ENCODE measurements around the gene GSG1L.

The GSG1L gene

DNA sequence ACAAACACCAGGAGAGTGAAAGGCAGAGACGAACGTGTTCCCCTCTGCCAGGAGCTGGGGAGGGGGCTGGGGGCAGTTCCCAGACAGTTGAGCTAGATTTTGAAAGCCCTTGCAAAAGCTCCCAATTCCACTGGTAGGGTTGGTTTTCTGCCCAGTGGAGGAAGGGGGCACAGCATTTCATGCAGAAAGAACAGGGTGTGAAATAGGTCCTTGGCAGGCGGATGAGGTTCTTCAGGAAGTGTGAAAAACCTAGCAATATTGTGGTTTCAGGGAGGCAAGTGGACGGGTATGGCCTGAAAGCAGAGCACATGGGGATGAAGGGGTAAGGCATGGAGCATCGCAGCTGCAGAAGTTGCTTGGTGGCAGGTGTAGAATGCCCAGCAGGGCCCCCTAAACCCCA lies 265.3 kb downstream of the GSG1L start:
- Histone ChIP-seq H3K36me3 (ENCODE audit: control insufficient read depth, insufficient read depth, low read length) (no peaks in the 10 kb centered on the region), H3K27me3 (replicated peaks; ENCODE audit: control insufficient read depth, insufficient read depth, low read length) (peaks cover 2% of the 10 kb centered on the region; the same call in 1 of the 2 replicates), H3K4me3 (replicated peaks; ENCODE audit: low read depth, low read length) (no peak overlapping the region)
- TF ChIP-seq, protein P1, sequence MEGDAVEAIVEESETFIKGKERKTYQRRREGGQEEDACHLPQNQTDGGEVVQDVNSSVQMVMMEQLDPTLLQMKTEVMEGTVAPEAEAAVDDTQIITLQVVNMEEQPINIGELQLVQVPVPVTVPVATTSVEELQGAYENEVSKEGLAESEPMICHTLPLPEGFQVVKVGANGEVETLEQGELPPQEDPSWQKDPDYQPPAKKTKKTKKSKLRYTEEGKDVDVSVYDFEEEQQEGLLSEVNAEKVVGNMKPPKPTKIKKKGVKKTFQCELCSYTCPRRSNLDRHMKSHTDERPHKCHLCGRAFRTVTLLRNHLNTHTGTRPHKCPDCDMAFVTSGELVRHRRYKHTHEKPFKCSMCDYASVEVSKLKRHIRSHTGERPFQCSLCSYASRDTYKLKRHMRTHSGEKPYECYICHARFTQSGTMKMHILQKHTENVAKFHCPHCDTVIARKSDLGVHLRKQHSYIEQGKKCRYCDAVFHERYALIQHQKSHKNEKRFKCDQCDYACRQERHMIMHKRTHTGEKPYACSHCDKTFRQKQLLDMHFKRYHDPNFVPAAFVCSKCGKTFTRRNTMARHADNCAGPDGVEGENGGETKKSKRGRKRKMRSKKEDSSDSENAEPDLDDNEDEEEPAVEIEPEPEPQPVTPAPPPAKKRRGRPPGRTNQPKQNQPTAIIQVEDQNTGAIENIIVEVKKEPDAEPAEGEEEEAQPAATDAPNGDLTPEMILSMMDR (IDR thresholded peaks at IDR 0.05; ENCODE audit: insufficient read depth, low read length, poor library complexity, severe bottlenecking): no peak
- no peak for DNase-seq (ENCODE audit: extremely low read depth, insufficient read length)

DNA sequence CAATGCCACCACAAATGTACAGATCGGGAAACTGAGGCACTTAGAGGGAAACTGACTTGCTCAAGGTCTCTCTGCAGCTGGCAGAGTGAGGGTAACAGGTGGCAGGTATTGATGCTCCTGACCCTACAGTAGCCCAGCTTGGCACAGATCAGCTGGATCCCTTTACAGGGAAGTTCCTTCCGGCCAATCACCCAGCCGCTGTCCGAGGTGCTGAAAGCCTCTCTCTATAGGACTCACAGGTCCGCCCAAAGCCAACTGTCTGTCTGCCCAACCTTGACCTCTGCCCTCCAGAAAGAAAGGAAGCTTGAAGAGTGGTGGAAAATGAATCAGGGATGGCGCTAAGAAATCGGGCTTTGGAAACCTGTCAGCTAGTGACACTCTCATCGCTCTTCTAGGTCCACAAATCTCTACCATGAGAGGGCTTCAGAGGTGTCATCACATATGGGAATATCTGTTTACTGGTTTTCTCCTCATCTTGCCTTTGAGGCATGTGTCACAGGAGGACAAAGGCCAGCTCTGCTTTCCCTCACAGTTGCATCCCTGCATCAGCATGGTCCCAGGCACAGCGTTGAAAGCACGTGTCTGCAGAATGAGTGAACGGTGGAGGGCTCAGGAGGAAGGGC lies 267.4 kb downstream of the GSG1L start:
- TF ChIP-seq, protein P1 (IDR thresholded peaks at IDR 0.05; ENCODE audit: insufficient read depth, low read length, poor library complexity, severe bottlenecking): no peak
- Histone ChIP-seq H3K4me3 (replicated peaks; ENCODE audit: low read depth, low read length) (no peak overlapping the region), H3K27me3 (replicated peaks; ENCODE audit: control insufficient read depth, insufficient read depth, low read length) (no peaks in the 10 kb centered on the region), H3K36me3 (ENCODE audit: control insufficient read depth, insufficient read depth, low read length) (no peaks in the 10 kb centered on the region)
- DNase-seq (ENCODE audit: extremely low read depth, insufficient read length): no peak

DNA sequence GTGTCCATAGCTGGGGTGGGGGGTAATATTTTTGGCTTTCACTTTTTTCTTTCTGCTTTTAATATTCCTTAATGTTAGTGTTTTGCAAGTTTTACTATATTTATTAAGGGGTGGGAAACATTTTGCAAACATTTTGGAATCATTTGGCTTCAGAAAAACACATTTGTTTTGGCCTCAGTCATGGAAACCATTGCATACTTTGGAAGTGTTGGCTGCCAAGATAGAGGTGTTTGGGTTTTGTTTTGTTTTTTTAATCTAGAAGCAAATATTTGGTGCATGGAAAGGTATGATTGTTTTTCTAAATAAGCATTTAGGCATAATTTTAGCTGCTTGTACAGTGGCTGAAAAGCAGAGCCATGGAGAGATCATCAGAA lies 270.3 kb downstream of the GSG1L start:
- H3K27me3 ChIP-seq (replicated peaks; ENCODE audit: control insufficient read depth, insufficient read depth, low read length): no peaks in the 10 kb centered on the region
- no peaks in the 10 kb centered on the region for H3K36me3 ChIP-seq (ENCODE audit: control insufficient read depth, insufficient read depth, low read length)
- H3K4me3 ChIP-seq (replicated peaks; ENCODE audit: low read depth, low read length): no peak overlapping the region
- TF ChIP-seq, protein P1 (IDR thresholded peaks at IDR 0.05; ENCODE audit: insufficient read depth, low read length, poor library complexity, severe bottlenecking): no peak
- no peak for DNase-seq (ENCODE audit: extremely low read depth, insufficient read length)

GRCh38 chr16:27792486-27793248 lies 270.8 kb downstream of the GSG1L start:
- TF ChIP-seq, protein P1 (IDR thresholded peaks at IDR 0.05; ENCODE audit: insufficient read depth, low read length, poor library complexity, severe bottlenecking): no peak
- Histone ChIP-seq H3K27me3 (replicated peaks; ENCODE audit: control insufficient read depth, insufficient read depth, low read length) (no peaks in the 10 kb centered on the region), H3K4me3 (replicated peaks; ENCODE audit: low read depth, low read length) (no peak overlapping the region), H3K36me3 (ENCODE audit: control insufficient read depth, insufficient read depth, low read length) (no peaks in the 10 kb centered on the region)
- no peak for DNase-seq (ENCODE audit: extremely low read depth, insufficient read length)

GRCh38 chr16:27791404-27791719 lies 272.2 kb downstream of the GSG1L start:
- TF ChIP-seq, protein P1 (IDR thresholded peaks at IDR 0.05; ENCODE audit: insufficient read depth, low read length, poor library complexity, severe bottlenecking): no peak
- no peak for DNase-seq (ENCODE audit: extremely low read depth, insufficient read length)
- H3K36me3 ChIP-seq (ENCODE audit: control insufficient read depth, insufficient read depth, low read length): no peaks in the 10 kb centered on the region
- no peaks in the 10 kb centered on the region for H3K27me3 ChIP-seq (replicated peaks; ENCODE audit: control insufficient read depth, insufficient read depth, low read length)
- H3K4me3 ChIP-seq (replicated peaks; ENCODE audit: low read depth, low read length): no peak overlapping the region
